Suppressor macrophage treated with lipopolysaccharide for 1 hour (primary cell): ENCODE measurements around the gene MARCHF10.
"Not testable (repeated sequence)": the region's sequence is repeated elsewhere in the genome, so short reads cannot be mapped to it uniquely, and the experiment has no call there.

Source experiments
- DNase-seq, 3 donors: peaks; one replicate each; pipeline ENCODE4 v3.0.0-alpha.2; 2020 to 2022

MARCHF10 gene, protein sequence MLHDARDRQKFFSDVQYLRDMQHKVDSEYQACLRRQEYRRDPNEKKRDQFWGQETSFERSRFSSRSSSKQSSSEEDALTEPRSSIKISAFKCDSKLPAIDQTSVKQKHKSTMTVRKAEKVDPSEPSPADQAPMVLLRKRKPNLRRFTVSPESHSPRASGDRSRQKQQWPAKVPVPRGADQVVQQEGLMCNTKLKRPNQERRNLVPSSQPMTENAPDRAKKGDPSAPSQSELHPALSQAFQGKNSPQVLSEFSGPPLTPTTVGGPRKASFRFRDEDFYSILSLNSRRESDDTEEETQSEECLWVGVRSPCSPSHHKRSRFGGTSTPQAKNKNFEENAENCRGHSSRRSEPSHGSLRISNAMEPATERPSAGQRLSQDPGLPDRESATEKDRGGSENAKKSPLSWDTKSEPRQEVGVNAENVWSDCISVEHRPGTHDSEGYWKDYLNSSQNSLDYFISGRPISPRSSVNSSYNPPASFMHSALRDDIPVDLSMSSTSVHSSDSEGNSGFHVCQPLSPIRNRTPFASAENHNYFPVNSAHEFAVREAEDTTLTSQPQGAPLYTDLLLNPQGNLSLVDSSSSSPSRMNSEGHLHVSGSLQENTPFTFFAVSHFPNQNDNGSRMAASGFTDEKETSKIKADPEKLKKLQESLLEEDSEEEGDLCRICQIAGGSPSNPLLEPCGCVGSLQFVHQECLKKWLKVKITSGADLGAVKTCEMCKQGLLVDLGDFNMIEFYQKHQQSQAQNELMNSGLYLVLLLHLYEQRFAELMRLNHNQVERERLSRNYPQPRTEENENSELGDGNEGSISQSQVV

DNA sequence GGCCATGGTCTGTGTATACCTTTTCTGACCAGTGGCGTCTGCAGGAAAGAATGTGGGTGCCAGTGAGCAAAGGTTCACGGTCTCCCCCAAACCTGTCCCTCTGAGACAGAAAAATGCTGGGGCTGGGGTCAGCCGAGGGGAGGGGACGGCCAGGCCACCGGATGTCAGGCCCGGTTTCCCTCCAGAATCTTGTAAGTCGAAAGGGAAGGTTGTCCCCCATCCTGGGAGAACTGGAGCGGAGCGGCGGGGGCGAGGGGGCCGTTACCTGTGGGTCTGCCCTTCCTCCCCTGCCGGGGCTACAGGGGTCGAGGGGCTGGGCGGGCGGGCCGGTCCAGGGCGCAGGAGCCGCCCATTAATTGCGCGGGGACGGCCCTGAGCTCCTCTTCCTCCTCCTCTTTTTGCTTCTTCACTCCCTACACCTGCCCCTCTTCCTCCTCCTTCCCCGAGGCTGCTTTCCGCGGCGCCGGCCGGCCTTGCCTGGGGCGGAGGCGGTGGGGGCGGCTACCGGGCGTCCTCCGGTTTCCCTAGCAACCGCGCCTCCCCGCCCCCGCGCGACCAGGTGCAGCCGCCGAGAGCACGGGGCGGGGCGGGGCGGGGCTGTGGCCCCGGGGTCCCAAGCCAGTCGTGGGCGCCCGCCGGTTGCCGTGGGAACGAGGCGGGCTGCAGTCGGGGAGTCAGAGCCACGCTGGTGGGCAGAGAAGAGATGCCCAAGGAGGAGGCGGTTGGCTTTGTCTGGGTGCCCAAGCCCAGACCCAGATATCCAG is at the start of gene MARCHF10:
Gene MARCHF10 (minus strand): TSS at position 503 of the 764 bp plus-strand sequence. CDS start 6,579 bp downstream, outside the sequence.
- no peak for DNase-seq

DNA sequence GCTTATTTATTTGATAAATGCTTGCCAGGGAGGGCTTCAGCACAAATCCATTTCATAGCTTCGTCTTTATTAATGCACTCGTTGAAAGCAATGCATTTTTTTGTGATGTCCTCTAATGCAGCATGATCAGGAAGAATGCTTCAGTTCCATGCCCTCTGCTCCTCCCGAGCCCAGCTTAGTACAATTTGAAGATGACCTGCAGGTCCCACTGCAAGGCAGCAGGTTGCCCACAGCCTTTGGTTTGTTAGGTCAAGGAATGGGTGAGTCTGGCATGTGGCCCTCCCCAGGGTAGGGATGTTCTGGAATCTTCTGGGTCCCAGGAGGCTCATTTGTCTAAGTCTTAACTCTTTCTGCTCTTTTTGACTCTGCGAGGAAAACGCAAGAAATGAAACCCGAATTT is 49.4 kb upstream of the MARCHF10 start:
- no peak for DNase-seq

DNA sequence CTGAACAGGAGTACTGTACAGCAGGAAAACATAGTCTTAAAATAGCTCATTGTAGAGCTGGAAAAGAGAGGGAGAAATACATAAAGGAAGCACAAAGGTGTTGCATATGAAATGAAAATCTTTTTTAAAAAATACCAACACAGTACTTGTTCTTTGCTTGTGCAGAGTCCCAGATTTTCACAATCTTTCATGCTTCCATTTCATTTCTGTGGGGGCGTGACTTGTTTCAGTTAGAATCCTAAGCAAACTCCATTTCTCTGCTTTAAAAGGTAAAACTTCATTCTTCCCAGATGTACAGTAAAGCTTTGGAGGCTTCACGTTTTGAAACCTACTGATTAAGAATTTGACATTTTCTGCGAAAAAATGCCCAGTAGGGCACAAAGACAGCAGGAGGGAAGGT is 48.5 kb upstream of the MARCHF10 start:
- DNase-seq = no peak

DNA sequence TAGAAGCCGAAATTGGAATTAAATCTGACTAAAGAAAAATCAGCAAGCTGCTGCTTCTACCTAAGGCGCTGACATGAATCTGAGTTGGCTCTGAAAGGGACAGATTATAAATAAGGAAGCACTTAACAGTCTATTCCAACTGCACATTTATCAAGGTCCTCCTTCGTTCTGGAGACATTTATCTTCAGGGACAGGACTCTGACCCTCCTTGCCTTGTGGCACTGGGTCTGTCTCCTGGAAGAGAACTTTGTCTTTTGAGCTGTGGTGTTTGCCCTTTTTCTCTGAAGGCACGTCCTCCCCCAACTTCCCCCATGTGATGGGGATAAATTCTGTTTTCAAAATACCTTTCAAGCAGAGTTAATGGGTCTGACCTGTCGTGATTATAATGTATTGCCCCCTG is 47.0 kb upstream of the MARCHF10 start:
- no peak for DNase-seq

DNA sequence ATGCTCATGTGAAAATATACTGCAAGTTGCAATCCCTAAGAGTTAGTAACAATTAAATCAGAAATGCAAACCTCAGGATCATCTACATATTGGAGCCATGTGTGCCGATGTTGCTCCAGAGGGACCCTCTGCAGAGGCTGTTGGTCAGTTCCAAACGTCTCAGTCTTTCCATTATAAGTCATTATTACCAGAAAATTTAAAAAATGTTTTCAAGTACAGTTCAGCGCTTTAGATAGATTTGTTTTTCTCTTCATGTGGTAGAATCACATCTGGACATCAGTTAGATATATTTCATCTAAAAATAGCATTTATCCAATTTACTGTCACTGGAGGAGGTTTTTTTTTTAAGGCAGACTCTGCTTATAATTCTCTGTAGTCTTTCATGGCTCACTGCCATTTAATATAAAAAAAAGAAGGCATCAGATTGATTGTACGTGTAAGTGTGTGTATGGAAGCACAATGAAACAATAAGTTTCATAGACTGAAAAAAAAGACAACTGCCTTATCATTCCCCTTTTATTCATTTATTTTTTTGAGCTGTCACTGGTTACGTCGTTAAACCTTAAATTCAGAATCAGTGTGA is 46.1 kb upstream of the MARCHF10 start:
- DNase-seq = no peak

DNA sequence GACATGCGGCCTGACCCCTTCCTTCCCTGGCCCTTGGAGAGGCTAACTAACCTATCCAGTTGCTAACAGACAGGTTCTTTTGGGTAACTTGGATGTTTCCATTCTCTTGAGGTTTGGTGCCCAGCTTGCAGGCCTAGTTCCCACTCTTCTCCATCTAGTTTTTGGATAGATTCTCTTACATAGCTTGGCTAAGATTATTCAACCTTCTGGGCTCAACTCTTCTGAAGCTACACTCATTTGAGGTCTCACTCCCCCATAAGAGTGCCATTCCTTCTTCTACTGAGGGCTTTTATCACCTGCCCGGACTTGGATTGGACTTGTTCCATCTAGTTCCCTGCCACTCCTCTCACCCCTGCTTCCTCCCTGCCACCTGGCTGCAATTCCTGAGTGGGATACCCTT is 44.1 kb upstream of the MARCHF10 start:
- no peak for DNase-seq

DNA sequence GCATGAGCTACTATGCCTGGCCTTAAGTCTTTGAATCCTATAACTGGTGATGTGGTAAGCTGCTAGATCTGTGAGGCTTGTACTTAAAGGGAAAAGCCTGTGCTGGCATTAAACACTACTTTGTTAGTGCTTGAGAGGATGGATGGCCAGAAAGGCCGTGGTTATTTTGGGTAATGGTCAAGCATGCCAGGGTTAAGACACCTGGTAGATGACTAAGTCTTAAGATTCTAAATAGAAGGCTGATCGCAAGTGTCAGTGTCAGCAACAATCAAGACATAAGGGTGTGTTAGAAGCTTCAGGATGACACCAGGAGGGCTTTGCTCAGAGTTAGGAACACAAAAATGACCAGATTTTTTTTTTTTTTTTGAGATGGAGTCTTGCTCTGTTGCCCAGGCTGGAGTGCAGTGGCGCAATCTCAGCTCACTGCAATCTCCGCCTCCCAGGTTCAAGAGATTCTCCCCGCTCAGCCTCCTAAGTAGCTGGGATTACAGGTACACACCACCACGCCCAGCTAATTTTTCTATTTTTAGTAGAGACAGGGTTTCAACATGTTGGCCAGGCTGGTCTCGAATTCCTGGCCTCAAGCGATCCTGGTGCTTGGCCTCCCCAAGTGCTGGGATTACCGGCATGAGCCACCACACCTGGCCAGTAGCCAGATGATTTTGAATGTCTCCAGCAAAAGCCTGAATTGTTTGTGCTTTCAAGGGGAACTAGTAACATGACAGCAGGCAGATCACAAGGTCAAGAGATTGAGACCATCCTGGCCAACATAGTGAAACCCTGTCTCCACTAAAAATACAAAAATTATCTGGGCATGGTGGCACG is 41.7 kb upstream of the MARCHF10 start:
- DNase-seq = not testable (repeated sequence)

DNA sequence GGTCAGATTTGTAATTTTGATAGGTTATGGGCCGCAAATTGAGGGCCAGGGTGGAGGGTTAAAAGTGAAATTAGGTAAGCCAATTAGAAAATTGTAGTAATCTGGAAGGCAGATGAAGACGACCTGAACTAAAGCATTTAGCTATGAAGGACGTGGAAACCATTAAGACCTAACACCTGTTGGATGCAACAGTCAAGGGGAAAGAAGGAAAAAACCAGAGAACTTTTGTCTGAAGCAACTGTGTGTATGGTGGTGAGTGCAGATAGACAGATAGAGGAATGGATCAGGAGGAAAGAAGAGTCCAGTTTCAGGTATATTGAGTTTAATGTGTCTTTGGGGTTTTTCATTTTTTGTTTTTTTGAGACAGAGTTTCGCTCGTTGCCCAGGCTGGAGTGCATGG is 40.2 kb upstream of the MARCHF10 start:
- DNase-seq = no peak

DNA sequence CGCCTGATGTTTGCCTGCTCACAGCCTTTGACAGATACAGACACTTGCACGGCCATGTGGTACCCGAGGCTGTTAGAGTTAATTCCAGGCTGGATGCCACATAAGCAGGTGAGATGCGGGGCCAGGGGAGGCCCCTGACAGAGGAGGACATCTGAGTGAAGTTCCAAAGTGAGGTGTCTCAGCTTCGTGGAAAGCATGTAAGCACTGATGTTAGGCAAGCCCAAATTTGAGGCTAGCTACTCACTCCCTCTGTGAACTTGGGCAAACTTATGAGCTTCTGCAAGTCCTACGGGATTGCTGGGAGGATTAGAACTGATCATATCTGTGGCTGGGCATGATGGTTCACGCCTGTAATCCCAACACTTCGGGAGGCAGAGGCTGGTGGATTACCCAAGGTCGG is 39.3 kb upstream of the MARCHF10 start:
- DNase-seq = no peak

DNA sequence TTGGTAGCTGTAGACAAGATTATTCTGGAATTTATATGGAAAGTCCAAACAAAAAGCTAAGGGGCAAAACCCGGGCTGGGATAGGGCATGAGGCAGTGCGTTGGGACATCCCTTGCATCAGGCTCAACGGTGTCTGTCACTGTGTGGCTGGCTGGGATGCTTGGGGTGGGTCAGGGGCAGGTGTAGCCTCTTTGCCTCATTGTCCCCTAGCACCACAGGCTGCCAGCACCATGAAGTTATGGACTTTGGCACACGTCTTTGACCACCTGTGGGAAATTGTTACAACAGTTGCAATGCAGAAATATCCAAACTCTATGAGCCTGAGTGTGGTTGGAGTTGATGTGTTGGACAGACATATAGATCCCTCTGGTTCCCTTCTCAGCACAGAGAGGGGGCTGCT is 32.8 kb upstream of the MARCHF10 start:
- DNase-seq = no peak

DNA sequence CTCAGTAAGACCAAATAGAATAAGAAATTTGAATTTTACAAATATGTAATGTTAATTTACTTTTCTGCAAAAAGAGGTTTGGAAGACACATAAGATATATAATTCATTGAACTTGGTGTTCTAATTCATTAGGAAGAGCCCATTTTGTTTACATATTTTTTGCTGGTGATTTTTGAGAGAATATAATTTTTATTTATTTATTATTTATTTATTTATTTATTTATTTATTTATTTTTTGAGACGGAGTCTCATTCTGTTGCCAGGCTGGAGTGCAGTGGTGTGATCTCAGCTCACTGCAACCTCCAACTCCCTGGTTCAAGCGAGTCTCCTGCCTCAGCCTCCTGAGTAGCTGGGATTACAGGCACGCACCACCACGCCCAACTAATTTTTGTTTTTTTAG is 25.7 kb upstream of the MARCHF10 start:
- DNase-seq = not testable (repeated sequence)

DNA sequence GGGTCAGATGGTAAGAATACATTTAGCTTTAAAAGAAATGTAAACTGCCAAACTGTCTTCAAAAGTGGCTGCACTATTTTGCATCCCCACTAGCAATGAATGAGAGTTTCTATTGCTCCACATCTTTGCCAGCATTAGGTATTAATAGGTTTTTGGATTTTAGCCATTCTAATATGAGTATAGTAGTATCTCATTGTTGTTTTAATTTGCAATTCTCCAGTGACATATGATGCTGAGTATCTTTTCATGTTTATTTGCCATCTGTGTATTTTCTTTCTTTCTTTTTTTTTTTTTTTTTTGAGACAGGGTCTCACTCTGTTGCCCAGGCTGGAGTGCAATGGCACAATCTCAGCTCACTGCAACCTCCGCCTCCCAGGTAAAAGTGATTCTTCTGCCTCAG is 24.3 kb upstream of the MARCHF10 start:
- DNase-seq = no peak

DNA sequence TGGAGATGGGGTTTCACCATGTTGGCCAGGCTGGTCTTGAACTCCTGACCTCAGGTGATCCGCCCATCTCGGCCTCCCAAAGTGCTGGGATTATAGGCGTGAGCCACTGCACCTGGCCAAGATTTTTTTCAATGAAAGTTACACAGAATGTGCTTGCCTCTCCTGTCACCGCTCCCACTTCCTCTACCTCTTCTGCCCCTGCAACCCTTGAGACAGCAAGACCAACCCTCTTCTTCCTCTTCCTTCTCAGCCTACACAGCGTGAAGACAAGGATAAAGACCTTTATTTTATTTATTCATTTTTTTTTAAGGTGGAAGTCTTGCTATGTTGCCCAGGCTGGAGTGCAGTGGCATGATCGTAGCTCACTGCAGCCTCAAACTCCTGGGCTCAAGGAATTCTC is 23.0 kb upstream of the MARCHF10 start:
- DNase-seq = peak; percentile 18 to 41 (median 27)

DNA sequence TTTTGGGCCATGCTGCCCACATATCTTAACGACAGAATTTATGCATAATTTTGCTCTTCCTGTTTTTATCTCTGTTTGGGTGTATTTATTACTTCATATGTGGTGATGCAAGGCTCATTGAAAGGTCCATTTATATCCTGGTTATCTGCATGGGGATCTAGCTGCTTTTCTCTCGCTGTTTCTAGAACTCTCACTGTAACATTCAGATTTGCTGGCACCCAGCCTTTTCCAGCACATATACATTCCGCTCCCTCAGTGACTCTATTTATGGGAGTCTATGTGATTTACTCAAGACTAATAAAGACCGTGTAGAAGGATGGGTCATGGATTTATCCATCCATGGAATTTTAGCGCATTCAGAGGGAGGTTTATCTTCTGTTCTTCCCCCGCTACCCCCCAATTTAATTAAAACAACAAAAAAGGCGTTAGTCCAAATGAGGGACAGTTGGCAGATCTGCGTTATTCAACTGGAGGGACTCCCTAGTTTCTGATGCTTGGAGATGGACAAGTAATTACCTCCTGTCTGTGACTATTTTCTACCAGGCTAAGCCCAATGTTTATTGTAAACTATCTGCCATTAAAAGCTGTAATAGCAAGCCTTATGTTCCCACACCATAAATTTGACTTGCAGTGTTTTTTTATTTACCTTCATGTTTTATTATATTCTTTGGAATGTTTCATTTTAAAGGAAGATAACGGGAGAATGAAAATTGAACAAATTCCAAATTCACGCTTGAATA is 19.8 kb upstream of the MARCHF10 start:
- peak; percentile 49 to 80 (median 80) for DNase-seq

DNA sequence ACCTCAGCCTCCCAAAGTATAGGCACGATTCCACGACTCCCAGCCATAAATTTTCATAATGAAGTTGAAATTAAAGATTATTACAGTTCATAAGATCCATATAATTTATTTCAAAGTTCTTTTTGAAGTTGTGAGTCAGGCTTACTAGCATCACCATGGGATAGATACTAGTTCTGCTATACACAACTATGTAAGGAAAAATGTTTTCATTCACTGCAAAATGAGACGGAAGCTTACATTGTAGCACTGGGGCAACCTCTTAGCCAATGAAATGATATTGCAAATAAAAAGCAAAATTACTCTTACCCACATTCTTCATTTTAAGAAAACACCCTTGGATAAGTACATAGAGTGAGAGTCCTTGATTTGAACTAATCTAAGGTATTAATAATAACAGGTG is 18.8 kb upstream of the MARCHF10 start:
- DNase-seq = no peak

DNA sequence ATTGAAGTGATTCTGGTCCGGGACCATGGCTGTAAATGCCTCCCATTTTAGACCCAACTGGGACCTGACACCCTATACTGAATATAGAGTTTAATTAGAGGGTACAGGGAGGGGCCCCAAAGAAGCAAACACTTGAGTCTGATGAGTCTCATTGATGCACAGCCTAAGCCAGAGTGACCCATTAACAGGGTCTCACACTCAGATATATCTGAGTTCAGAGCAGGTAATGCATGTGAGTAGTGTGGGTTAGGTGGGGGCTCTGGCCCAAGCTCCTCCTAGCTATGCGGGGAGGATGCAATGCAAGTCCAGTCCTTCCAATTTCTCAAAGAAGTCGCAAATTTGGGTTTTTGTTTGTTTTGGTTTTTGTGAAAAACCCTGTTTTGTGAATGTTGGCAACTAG is 17.1 kb upstream of the MARCHF10 start:
- no peak for DNase-seq

DNA sequence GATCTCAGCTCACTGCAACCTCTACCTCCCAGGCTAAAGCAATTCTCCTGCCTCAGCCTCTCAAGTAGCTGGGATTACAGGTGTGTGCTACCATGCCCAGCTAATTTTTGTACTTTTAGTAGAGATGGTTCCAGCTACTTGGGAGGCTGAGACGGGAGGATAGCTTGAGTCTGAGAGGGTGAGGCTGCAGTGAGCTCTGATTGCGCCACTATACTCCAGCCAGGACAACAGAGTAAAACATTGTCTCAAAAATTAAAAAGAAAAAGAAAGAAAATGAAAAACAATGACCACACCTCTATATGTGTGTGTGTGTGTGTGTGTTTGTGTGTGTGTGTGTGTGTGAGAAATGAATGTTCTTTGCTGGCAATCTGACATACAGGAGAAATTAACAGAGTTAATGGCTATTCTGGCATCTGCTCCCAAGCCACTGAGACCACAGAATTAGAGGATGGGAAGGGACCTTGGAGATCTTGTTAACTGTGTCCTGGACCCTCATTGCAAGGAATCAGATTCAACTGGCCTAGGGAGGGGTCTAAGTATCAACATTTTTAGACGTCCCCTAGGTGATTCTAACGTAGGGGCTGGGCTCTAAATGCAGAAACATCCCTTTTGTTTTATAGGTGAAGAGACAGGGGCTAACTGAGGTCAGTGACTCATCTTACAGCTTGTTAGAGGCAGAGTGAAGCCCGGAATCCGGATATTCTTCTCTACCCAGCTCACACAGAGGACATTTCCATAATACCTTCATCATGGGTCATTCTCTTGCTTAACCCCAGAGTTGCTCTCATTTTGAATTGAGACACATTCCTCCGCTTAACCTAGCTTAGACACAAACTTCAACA is 16.4 kb upstream of the MARCHF10 start:
- no peak for DNase-seq

DNA sequence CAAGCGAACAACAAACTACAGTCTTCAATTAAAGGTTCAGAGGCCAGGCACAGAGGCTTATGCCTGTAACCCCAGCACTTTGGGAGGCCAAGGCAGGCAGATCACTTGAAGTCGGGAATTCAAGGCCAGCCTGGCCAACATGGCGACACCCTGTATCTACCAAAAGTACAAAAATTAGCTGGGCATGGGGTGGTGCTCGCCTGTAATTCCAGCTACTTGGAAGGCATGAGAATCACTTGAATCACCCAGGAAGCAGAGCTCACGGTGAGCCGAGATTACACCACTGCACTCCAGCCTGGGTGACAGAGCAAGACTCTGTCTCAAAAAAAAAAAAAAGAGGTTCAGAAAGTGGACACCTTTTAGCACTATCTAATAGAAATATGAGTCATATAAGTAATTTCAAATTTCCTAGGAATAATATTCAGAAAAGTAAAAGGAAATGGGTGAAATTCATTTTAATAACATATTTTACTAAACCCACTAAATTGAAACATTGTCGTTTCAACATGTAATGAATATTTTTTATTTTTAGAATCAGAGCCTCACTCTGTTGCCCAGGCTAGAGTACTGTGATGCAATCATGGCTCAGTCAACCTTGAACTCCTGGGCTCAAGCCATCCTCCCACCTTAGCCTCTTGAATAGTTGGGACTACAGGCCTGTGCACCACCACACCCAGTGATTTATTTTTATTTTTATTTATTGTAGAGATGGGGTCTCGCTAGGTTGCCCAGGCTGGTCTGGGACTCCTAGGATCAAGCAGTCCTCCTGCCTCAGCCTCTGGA is 15.2 kb upstream of the MARCHF10 start:
- DNase-seq = no peak

DNA sequence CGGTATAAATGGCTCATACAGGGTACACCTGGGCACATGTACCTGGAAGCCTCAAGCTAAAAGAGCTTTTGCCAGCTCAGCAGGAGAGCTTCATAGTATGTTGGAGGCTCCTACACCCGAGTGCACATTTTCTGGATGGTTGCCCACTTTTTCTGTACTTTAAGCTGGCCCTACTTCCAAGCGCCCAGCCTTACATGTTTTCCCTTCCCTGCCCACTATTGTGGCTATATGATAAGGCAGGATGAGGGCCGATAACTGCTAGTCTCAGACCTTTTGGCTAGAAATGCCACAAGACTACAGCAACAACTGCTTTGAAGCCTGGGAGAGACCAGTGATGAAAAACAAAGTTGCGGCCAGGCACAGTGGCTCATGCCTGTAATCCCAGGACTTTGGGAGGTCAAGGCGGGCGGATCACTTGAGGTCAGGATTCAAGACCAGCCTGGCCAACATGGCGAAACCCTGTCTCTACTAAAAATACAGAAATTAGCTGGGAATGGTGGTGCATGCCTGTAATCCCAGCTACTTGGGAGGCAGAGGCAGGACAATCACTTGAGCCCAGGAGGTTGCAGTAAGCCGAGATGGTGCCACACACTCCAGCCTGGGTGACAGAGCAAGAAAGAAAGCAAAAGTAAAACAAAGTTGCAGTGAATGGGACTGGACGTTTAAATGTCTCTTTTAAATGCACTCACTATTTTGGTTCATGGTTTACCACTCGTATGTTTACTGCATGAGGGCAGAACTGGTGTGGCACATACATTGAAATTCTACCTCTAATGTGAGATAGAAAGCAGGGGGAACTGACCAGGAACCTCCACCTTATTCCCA is 14.2 kb upstream of the MARCHF10 start:
- no peak for DNase-seq
